OCI-LY1 (cell line): ENCODE measurements around the gene PDLIM3.

Experiments
- CTCF ChIP-seq: fragments of 200-600 bp; sonication (generic), shearing (Covaris generic); IDR thresholded peaks from 2 replicates; pipeline ENCODE4 v1.5.1; 2017; ENCODE audit warnings: mild to moderate bottlenecking, antibody characterized with exemption, low read length, moderate library complexity, mixed read lengths
- EZH2 ChIP-seq: fragments of 200-600 bp; sonication (generic), shearing (Covaris generic); IDR thresholded peaks from 2 replicates; pipeline ENCODE4 v1.8.0; 2017; ENCODE audit warnings: borderline replicate concordance, mixed run types, mild to moderate bottlenecking, antibody characterized with exemption, low read length, moderate library complexity, mixed read lengths

GRCh38 chr4:185562531-185562930, 27.2 kb upstream of the PDLIM3 start:
- TF ChIP-seq CTCF (no peak), EZH2 (no peak)
